Endothelial cell of umbilical vein (primary cell): ENCODE data around the gene LYVE1.

Experiments
- CTCF ChIP-seq, 2 donors: IDR thresholded peaks; 1 replicate in 1 of 2; 2 replicates in 1 of 2; pipeline ENCODE4 v1.5.1; 2011; ENCODE audit warnings: low read length in 2 of 2, mild to moderate bottlenecking in 2 of 2, moderate library complexity in 2 of 2, control low read depth in 1 of 2, inconsistent platforms in 1 of 2, low read depth in 1 of 2; ENCODE audit not compliant: insufficient read depth in 1 of 2; ENCODE audit errors: extremely low read depth in 1 of 2
- EZH2 ChIP-seq: IDR thresholded peaks from 2 replicates; pipeline ENCODE4 v1.6.1; 2012; ENCODE audit warnings: borderline replicate concordance, low read depth, mild to moderate bottlenecking, moderate library complexity, low read length, inconsistent platforms; ENCODE audit not compliant: severe bottlenecking
- FOS ChIP-seq: IDR thresholded peaks from 2 replicates; pipeline ENCODE4 v1.6.1; 2011; ENCODE audit warnings: mild to moderate bottlenecking, low read length, moderate library complexity, borderline replicate concordance; ENCODE audit not compliant: insufficient read depth
- POLR2A ChIP-seq: IDR thresholded peaks from 2 replicates; pipeline ENCODE4 v1.6.1; 2012; ENCODE audit warnings: low read depth, mild to moderate bottlenecking, control low read depth, low read length
- POLR2AphosphoS5 ChIP-seq: IDR thresholded peaks from 2 replicates; pipeline ENCODE4 v1.6.1; 2012; ENCODE audit warnings: low read depth, mild to moderate bottlenecking, control low read depth, low read length, moderate library complexity; ENCODE audit not compliant: insufficient read depth

- TF ChIP-seq POLR2AphosphoS5 = no peak
- TF ChIP-seq FOS = no peak
- TF ChIP-seq CTCF (IDR thresholded peaks at IDR 0.05; ENCODE audit: extremely low read depth in 1 of 2, insufficient read depth in 1 of 2, low read depth in 1 of 2, low read length in 2 of 2) = no peak
- TF ChIP-seq EZH2 = no peak
- TF ChIP-seq POLR2A = no peak
Observed at GRCh38 chr11:10541561-10541930, 26.9 kb downstream of the LYVE1 start.
